Liver (tissue), 3 donors: ENCODE measurements around the gene PSMB1.

Experiments
- ATF3 ChIP-seq: IDR thresholded peaks from 2 replicates; pipeline ENCODE4 v1.6.1; 2016; ENCODE audit warnings: antibody characterized with exemption
- CTCF ChIP-seq: fragments of 150-350 bp; IDR thresholded peaks from 2 replicates; pipeline ENCODE4 v1.5.1; 2017; ENCODE audit warnings: improper control_type of control experiment, low read depth, low read length; ENCODE audit not compliant: missing input control
- FOXA1 ChIP-seq: IDR thresholded peaks from 2 replicates; pipeline ENCODE4 v1.6.1; 2016; ENCODE audit warnings: antibody characterized with exemption
- GABPA ChIP-seq, 2 donors: IDR thresholded peaks in 1 of 2; conservative IDR thresholded peaks in 1 of 2; 2 replicates each; pipeline ENCODE4 v1.6.1; 2016; ENCODE audit warnings: antibody characterized with exemption in 2 of 2, mild to moderate bottlenecking in 1 of 2, moderate library complexity in 1 of 2
- HNF4A ChIP-seq, 2 donors: conservative IDR thresholded peaks; 2 replicates each; pipeline ENCODE4 v1.6.1; 2016; ENCODE audit warnings: antibody characterized with exemption in 2 of 2, mild to moderate bottlenecking in 2 of 2
- HNF4G ChIP-seq: IDR thresholded peaks from 2 replicates; pipeline ENCODE4 v1.6.1; 2016; ENCODE audit warnings: antibody characterized with exemption
- MAX ChIP-seq: IDR thresholded peaks from 2 replicates; pipeline ENCODE4 v1.6.1; 2016; ENCODE audit warnings: antibody characterized with exemption
- RAD21 ChIP-seq, 2 donors: IDR thresholded peaks; 2 replicates each; pipeline ENCODE4 v1.6.1; 2016; ENCODE audit warnings: antibody characterized with exemption in 2 of 2, mild to moderate bottlenecking in 2 of 2
- REST ChIP-seq: IDR thresholded peaks from 2 replicates; pipeline ENCODE4 v1.6.1; 2016; ENCODE audit warnings: antibody characterized with exemption, mild to moderate bottlenecking
- RXRA ChIP-seq, 2 donors: IDR thresholded peaks; 2 replicates each; pipeline ENCODE4 v1.6.1; 2017 to 2018; ENCODE audit warnings: antibody characterized with exemption in 2 of 2, mild to moderate bottlenecking in 1 of 2
- SP1 ChIP-seq: IDR thresholded peaks from 2 replicates; pipeline ENCODE4 v1.6.1; 2018; ENCODE audit warnings: antibody characterized with exemption, mild to moderate bottlenecking
- TAF1 ChIP-seq: conservative IDR thresholded peaks from 2 replicates; pipeline ENCODE4 v1.6.1; 2016; ENCODE audit warnings: antibody characterized with exemption, mild to moderate bottlenecking
- YY1 ChIP-seq: IDR thresholded peaks from 2 replicates; pipeline ENCODE4 v1.6.1; 2016; ENCODE audit warnings: antibody characterized with exemption, mild to moderate bottlenecking
- donor health status: healthy.
- donor health status: healthy.

- TF ChIP-seq CTCF (no peak), SP1 (no peak), MAX (no peak), FOXA1 (no peak), REST (no peak), YY1 (no peak), TAF1 (no peak), RAD21 (IDR thresholded peaks at IDR 0.05) (no peak), HNF4G (no peak), ATF3 (no peak), GABPA (IDR thresholded peaks at IDR 0.05 in 1 of 2, conservative IDR thresholded peaks at IDR 0.05 in 1 of 2) (no peak), RXRA (IDR thresholded peaks at IDR 0.05) (no peak), HNF4A (conservative IDR thresholded peaks at IDR 0.05) (no peak)
Measured at GRCh38 chr6:170525795-170526194, 27.3 kb downstream of the PSMB1 start.
